ENCODE data around the gene RAB6A. TPM values are rescaled to one million over a fixed set of nuclear protein-coding genes. Genes with fewer than 3 reads are reported as not detected.

The RAB6A gene
- total and polyA plus RNA-seq, 10 of the 15 experiments (the other 5 are each of a cell fraction or from before 2014, with no cell fraction given), result 9.8 to 107 (median 34.1) TPM

DNA sequence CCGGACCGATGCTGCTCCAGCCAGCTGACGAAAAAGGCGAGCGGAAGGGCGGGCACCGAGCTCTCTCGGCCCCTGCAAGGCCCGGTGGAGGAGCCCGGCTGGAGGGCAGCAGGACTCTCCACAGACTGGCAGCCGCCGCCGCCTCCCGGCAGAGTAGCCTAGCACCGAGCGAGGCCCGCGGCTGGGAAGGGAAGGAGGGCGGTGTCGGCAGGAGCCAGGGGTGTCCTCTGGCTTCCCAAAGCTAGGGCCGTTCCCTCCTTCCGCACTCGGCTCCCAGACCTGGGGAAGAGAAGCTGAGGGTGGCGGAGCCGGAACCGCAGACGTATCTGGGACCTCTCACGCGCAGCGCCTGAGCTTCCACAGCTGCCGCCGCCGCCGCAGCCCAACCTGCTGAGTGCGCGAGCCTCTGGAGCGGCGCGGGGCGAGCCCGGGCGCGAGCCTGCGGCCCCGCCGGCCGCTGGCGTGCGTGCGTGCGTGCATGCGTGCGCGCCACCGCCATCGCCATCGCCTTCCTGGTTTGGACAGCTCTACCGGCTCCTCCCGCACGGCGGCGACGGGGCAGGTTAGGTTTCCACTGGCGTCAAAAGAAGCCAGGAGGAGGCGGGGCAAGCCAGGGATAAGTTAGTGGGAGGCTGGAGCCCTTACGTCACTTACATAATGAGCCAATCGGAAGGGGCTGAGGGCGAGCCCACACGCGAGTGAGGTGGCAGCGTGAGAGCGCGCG is at the start of gene RAB6A (continued):
- TF ChIP-seq NKRF (conservative IDR thresholded peaks at IDR 0.05) (peak; percentile 82), TCF3 (IDR thresholded peaks at IDR 0.05; ENCODE audit: borderline replicate concordance, insufficient read depth, low read depth, low read length) (0 out of 2 replicates have a peak, but pooled peaks have one; percentile 44), ZNF274 (IDR thresholded peaks at IDR 0.05; ENCODE audit: insufficient read depth, insufficient read length) (no peak), NFYA (IDR thresholded peaks at IDR 0.05; ENCODE audit: borderline replicate concordance, low read depth, low read length) (no peak), LARP7 (IDR thresholded peaks at IDR 0.05) (peak; percentile 92), DPF2 (IDR thresholded peaks at IDR 0.05) (peak; percentile 68), HCFC1 (IDR thresholded peaks at IDR 0.05; ENCODE audit: low read length) (no peak), TCF12 (IDR thresholded peaks at IDR 0.05; ENCODE audit: low read depth, low read length) (peak; percentile 23; the same call in 1 of the 2 replicates), RB1 (IDR thresholded peaks at IDR 0.05; ENCODE audit: borderline replicate concordance) (peak; percentile 62; the same call in 1 of the 2 replicates), IRF3 (IDR thresholded peaks at IDR 0.05) (peak; percentile 82), YY1 (IDR thresholded peaks at IDR 0.05; ENCODE audit: low read depth, low read length) (no peak), NRF1 (conservative IDR thresholded peaks at IDR 0.05; ENCODE audit: low read depth, low read length) (peak; percentile 53), SIN3A (IDR thresholded peaks at IDR 0.05; ENCODE audit: low read depth, low read length) (peak; percentile 45; the same call in 1 of the 2 replicates), TARDBP (IDR thresholded peaks at IDR 0.05; ENCODE audit: borderline replicate concordance) (no peak), BCL11A (IDR thresholded peaks at IDR 0.05; ENCODE audit: low read depth, low read length) (no peak), SIX5 (IDR thresholded peaks at IDR 0.05; ENCODE audit: low read depth, low read length, severe bottlenecking) (no peak), RELA (IDR thresholded peaks at IDR 0.05; ENCODE audit: borderline replicate concordance, partially characterized antibody) (no peak), ZBTB11 (CRISPR knock-in tag; IDR thresholded peaks at IDR 0.05) (no peak), CHD2 (IDR thresholded peaks at IDR 0.05; ENCODE audit: borderline replicate concordance, low read depth, low read length) (peak; percentile 91), MTA3 (IDR thresholded peaks at IDR 0.05; ENCODE audit: borderline replicate concordance, low read length) (no peak), PML (IDR thresholded peaks at IDR 0.05; ENCODE audit: low read length) (no peak), SMAD1 (IDR thresholded peaks at IDR 0.05; ENCODE audit: low read depth, partially characterized antibody) (no peak), CEBPB (IDR thresholded peaks at IDR 0.05; ENCODE audit: borderline replicate concordance in 1 of 2, low read depth in 2 of 2, low read length in 2 of 2) (no peak)
- TF ChIP-seq, protein P1, sequence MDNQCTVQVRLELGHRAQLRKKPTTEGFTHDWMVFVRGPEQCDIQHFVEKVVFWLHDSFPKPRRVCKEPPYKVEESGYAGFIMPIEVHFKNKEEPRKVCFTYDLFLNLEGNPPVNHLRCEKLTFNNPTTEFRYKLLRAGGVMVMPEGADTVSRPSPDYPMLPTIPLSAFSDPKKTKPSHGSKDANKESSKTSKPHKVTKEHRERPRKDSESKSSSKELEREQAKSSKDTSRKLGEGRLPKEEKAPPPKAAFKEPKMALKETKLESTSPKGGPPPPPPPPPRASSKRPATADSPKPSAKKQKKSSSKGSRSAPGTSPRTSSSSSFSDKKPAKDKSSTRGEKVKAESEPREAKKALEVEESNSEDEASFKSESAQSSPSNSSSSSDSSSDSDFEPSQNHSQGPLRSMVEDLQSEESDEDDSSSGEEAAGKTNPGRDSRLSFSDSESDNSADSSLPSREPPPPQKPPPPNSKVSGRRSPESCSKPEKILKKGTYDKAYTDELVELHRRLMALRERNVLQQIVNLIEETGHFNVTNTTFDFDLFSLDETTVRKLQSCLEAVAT (IDR thresholded peaks at IDR 0.05), result no peak

Data from GM12878 (cell line).